Smooth muscle cell (in vitro differentiated cells): ENCODE results near the gene ANXA4. TPM values are rescaled to one million over a fixed set of nuclear protein-coding genes. Genes with fewer than 3 reads are reported as not detected.

ENCODE experiments used
- DNase-seq: peaks from one replicate; lab custom pipeline; 2025; ENCODE audit not compliant: unreplicated experiment; lab: John Stamatoyannopoulos, UW
- H2AFZ ChIP-seq: fragments of 200-600 bp; sonication (generic); 2 replicates; pipeline ENCODE4 v1.6.0; 2016; ENCODE audit warnings: antibody characterized with exemption, low read depth, mild to moderate bottlenecking
- H3F3A ChIP-seq: fragments of 200-600 bp; sonication (generic); 2 replicates; pipeline ENCODE4 v1.6.0; 2017; ENCODE audit warnings: antibody characterized with exemption, low read depth
- H3K27ac ChIP-seq: fragments of 200-600 bp; sonication (generic); 2 replicates; pipeline ENCODE4 v1.5.1; 2016; ENCODE audit warnings: low read depth, mild to moderate bottlenecking
- H3K27me3 ChIP-seq: fragments of 200-600 bp; sonication (generic); 2 replicates; pipeline ENCODE4 v1.6.1; 2016; ENCODE audit warnings: low read depth, mild to moderate bottlenecking
- H3K36me3 ChIP-seq: fragments of 200-600 bp; sonication (generic); 2 replicates; pipeline ENCODE4 v1.5.1; 2016; ENCODE audit warnings: low read depth
- H3K4me1 ChIP-seq: fragments of 200-600 bp; sonication (generic); 2 replicates; pipeline ENCODE4 v1.5.1; 2016; ENCODE audit warnings: low read depth
- H3K4me2 ChIP-seq: fragments of 200-600 bp; sonication (generic); 2 replicates; pipeline ENCODE4 v1.6.0; 2016; ENCODE audit warnings: mild to moderate bottlenecking
- H3K4me3 ChIP-seq: fragments of 200-600 bp; sonication (generic); 2 replicates; pipeline ENCODE4 v1.5.1; 2016; ENCODE audit warnings: mild to moderate bottlenecking
- H3K79me2 ChIP-seq: fragments of 200-600 bp; sonication (generic); 2 replicates; pipeline ENCODE4 v1.6.0; 2016; ENCODE audit warnings: low read depth, mild to moderate bottlenecking
- H3K9ac ChIP-seq: fragments of 200-600 bp; sonication (generic); 2 replicates; pipeline ENCODE4 v1.6.0; 2016; ENCODE audit warnings: low read depth
- H3K9me3 ChIP-seq: fragments of 200-600 bp; sonication (generic); replicated peaks from 2 replicates; pipeline ENCODE4 v1.5.1; 2016; ENCODE audit warnings: low read depth
- H4K20me1 ChIP-seq: fragments of 200-600 bp; sonication (generic); 2 replicates; pipeline ENCODE4 v1.6.0; 2016; ENCODE audit warnings: low read depth
- CTCF ChIP-seq: fragments of 200-600 bp; sonication (generic); IDR thresholded peaks from 2 replicates; pipeline ENCODE4 v1.5.1; 2017; ENCODE audit warnings: borderline replicate concordance, mild to moderate bottlenecking, antibody characterized with exemption; ENCODE audit not compliant: insufficient read depth, poor library complexity, severe bottlenecking
- WGBS: methylation state at CpG from one replicate; pipeline ENCODE4 v1.1.7; 2016; ENCODE audit warnings: low lambda C conversion rate; 5-methylcytosine and 5-hydroxymethylcytosine counted together
- polyA plus RNA-seq: library from polyadenylated mRNA; unstranded; fragments of >200 nt; fragmentation: Nextera tagmentation; extraction: Ambion mirVana; gene quantifications from 2 replicates; pipeline ENCODE4 v1.2.1, GENCODE V29; 2016
- total RNA-seq: library from RNA; depleted of rRNA; stranded (reverse); fragments of >200 nt; gene quantifications from 2 replicates; pipeline ENCODE4 v1.2.3, GENCODE V29; 2014

Gene ANXA4
- total and polyA plus RNA-seq, 2 experiments from 2014 or later: 14.7 to 32.8 TPM

GRCh38 chr2:69811591-69811990 lies 69.7 kb downstream of the ANXA4 start:
- no peaks in the 10 kb centered on the region for H3K27me3 ChIP-seq

GRCh38 chr2:69815717-69816116 lies 73.8 kb downstream of the ANXA4 start:
- H3K27me3 ChIP-seq: no peaks in the 10 kb centered on the region
- H3K4me3 ChIP-seq: no peak overlapping the region
- peaks cover 3% of the 10 kb centered on the region for H3K36me3 ChIP-seq
- H3K9me3 ChIP-seq: no peaks in the 10 kb centered on the region
- H3K4me1 ChIP-seq: no peaks in the 10 kb centered on the region
- no peaks in the 10 kb centered on the region for H3F3A ChIP-seq
- no peak overlapping the region for H3K4me2 ChIP-seq
- no peak for DNase-seq
- no peak overlapping the region for H3K27ac ChIP-seq
- no peak overlapping the region for H2AFZ ChIP-seq
- H3K79me2 ChIP-seq: no peaks in the 10 kb centered on the region
- no peak for TF ChIP-seq CTCF
- no peak overlapping the region for H3K9ac ChIP-seq
- H4K20me1 ChIP-seq: no peaks in the 10 kb centered on the region
- WGBS: 89% methylated on average over 1 of the region's 1 CpG

More at GRCh38 chr2:69811591-69811990, 69.7 kb downstream of the ANXA4 start:
- Histone ChIP-seq H3K4me2 (no peak overlapping the region), H2AFZ (no peak overlapping the region), H3K79me2 (no peaks in the 10 kb centered on the region), H4K20me1 (no peaks in the 10 kb centered on the region), H3K36me3 (no peaks in the 10 kb centered on the region), H3K27ac (no peak overlapping the region), H3K4me3 (no peak overlapping the region), H3K4me1 (no peaks in the 10 kb centered on the region), H3K9ac (no peak overlapping the region), H3F3A (no peaks in the 10 kb centered on the region), H3K9me3 (no peaks in the 10 kb centered on the region)
- no peak for TF ChIP-seq CTCF
- 90% methylated on average over 3 of the region's 3 CpGs for WGBS
- no peak for DNase-seq

- peaks cover 3% of the 10 kb centered on the region for H3K36me3 ChIP-seq
- H3K27me3 ChIP-seq: no peaks in the 10 kb centered on the region
- no peaks in the 10 kb centered on the region for H3F3A ChIP-seq
- no peak overlapping the region for H3K4me3 ChIP-seq
- no peaks in the 10 kb centered on the region for H3K4me1 ChIP-seq
- no peaks in the 10 kb centered on the region for H3K79me2 ChIP-seq
- peak; percentile 91 for TF ChIP-seq CTCF
- H3K9ac ChIP-seq: no peak overlapping the region
- H4K20me1 ChIP-seq: no peaks in the 10 kb centered on the region
- no peak overlapping the region for H3K27ac ChIP-seq
- WGBS: 35% methylated on average over 3 of the region's 3 CpGs
- H3K9me3 ChIP-seq: no peaks in the 10 kb centered on the region
- H2AFZ ChIP-seq: no peak overlapping the region
- no peak overlapping the region for H3K4me2 ChIP-seq
- no peak for DNase-seq
These were observed 75.1 kb downstream of the ANXA4 start for GRCh38 chr2:69816923-69817542.

GRCh38 chr2:69817729-69818501 lies 76.0 kb downstream of the ANXA4 start:
- TF ChIP-seq CTCF: no peak
- no peaks in the 10 kb centered on the region for H3K4me1 ChIP-seq
- WGBS: 76% methylated on average over 4 of the region's 4 CpGs
- no peaks in the 10 kb centered on the region for H3K79me2 ChIP-seq
- H3K4me3 ChIP-seq: no peak overlapping the region
- H3K27ac ChIP-seq: no peak overlapping the region
- no peak for DNase-seq
- no peak overlapping the region for H2AFZ ChIP-seq
- no peaks in the 10 kb centered on the region for H3F3A ChIP-seq
- no peaks in the 10 kb centered on the region for H3K27me3 ChIP-seq
- no peaks in the 10 kb centered on the region for H4K20me1 ChIP-seq
- H3K36me3 ChIP-seq: peaks cover 3% of the 10 kb centered on the region
- no peak overlapping the region for H3K4me2 ChIP-seq
- H3K9ac ChIP-seq: no peak overlapping the region
- H3K9me3 ChIP-seq: no peaks in the 10 kb centered on the region
